NCI-H2171 treated with DMSO at 0.1 percent for 48 hours (cell line): ENCODE measurements around the gene TM4SF4.

Experiments used
- DNase-seq: peaks from one replicate; lab custom pipeline; 2025; lab: John Stamatoyannopoulos, UW

The TM4SF4 gene

GRCh38 chr3:149455366-149455765 lies 19.1 kb upstream of the TM4SF4 start:
- no peak for DNase-seq

GRCh38 chr3:149455989-149456388 lies 18.5 kb upstream of the TM4SF4 start:
- DNase-seq: no peak

GRCh38 chr3:149459491-149460059 lies 14.9 kb upstream of the TM4SF4 start:
- DNase-seq: no peak

- no peak for DNase-seq
Observed at GRCh38 chr3:149460117-149460516, 14.4 kb upstream of the TM4SF4 start.

GRCh38 chr3:149462051-149462450 lies 12.4 kb upstream of the TM4SF4 start:
- no peak for DNase-seq

GRCh38 chr3:149462581-149463011 lies 11.9 kb upstream of the TM4SF4 start:
- no peak for DNase-seq

- DNase-seq: no peak
Observed at GRCh38 chr3:149463921-149464320, 10.6 kb upstream of the TM4SF4 start.

GRCh38 chr3:149464542-149465328 lies 9.8 kb upstream of the TM4SF4 start:
- DNase-seq: no peak

GRCh38 chr3:149465351-149465883 lies 9.1 kb upstream of the TM4SF4 start:
- DNase-seq: no peak

- no peak for DNase-seq
Observed at GRCh38 chr3:149466192-149466591, 8.3 kb upstream of the TM4SF4 start.

GRCh38 chr3:149468504-149469212 lies 5.8 kb upstream of the TM4SF4 start:
- DNase-seq: no peak

- no peak for DNase-seq
Observed at GRCh38 chr3:149470381-149470780, 4.1 kb upstream of the TM4SF4 start.

GRCh38 chr3:149472030-149472797 lies 2.3 kb upstream of the TM4SF4 start:
- no peak for DNase-seq

- no peak for DNase-seq
Observed at GRCh38 chr3:149473357-149474249, 894 bp upstream of the TM4SF4 start.

GRCh38 chr3:149475451-149476060 lies 1.1 kb downstream of the TM4SF4 start:
- no peak for DNase-seq

- no peak for DNase-seq
Observed at GRCh38 chr3:149476225-149476624, 1.7 kb downstream of the TM4SF4 start.

GRCh38 chr3:149479621-149480325 lies 5.3 kb downstream of the TM4SF4 start:
- no peak for DNase-seq

- no peak for DNase-seq
Observed at GRCh38 chr3:149480326-149481017, 6.0 kb downstream of the TM4SF4 start.

- DNase-seq: no peak
Observed at GRCh38 chr3:149481056-149481455, 6.6 kb downstream of the TM4SF4 start.
